GM19467 (cell line): ENCODE results near the gene FN1.
"Not testable (repeated sequence)": the region's sequence is repeated elsewhere in the genome, so short reads cannot be mapped to it uniquely, and the experiment has no call there.

Experiments used
- ATAC-seq: cut with Tn5 transposase; IDR thresholded peaks from one replicate; pipeline ENCODE4 v1.9.1; 2021; ENCODE audit warnings: mild to moderate bottlenecking, moderate library complexity; ENCODE audit not compliant: unreplicated experiment

FN1 gene

GRCh38 chr2:215423928-215424540 lies 11.8 kb downstream of the FN1 start:
- no peak for ATAC-seq

GRCh38 chr2:215423234-215423633 lies 12.6 kb downstream of the FN1 start:
- ATAC-seq = no peak

GRCh38 chr2:215422676-215423075 lies 13.2 kb downstream of the FN1 start:
- no peak for ATAC-seq

- ATAC-seq = no peak
Observed at GRCh38 chr2:215421859-215422461, 13.9 kb downstream of the FN1 start.

- no peak for ATAC-seq
Observed at GRCh38 chr2:215420471-215420935, 15.4 kb downstream of the FN1 start.

GRCh38 chr2:215419769-215420470 lies 15.9 kb downstream of the FN1 start:
- ATAC-seq = no peak

- no peak for ATAC-seq
Observed at GRCh38 chr2:215419113-215419512, 16.8 kb downstream of the FN1 start.

GRCh38 chr2:215418064-215418963 lies 17.6 kb downstream of the FN1 start:
- no peak for ATAC-seq

GRCh38 chr2:215417400-215417951 lies 18.4 kb downstream of the FN1 start:
- no peak for ATAC-seq

- ATAC-seq = no peak
Observed at GRCh38 chr2:215416656-215417055, 19.2 kb downstream of the FN1 start.

GRCh38 chr2:215415820-215416577 lies 19.9 kb downstream of the FN1 start:
- no peak for ATAC-seq

GRCh38 chr2:215415218-215415617 lies 20.6 kb downstream of the FN1 start:
- no peak for ATAC-seq

GRCh38 chr2:215414674-215415073 lies 21.2 kb downstream of the FN1 start:
- ATAC-seq = no peak

- ATAC-seq = no peak
Observed at GRCh38 chr2:215413974-215414373, 21.9 kb downstream of the FN1 start.

- ATAC-seq = no peak
Observed at GRCh38 chr2:215413484-215413777, 22.4 kb downstream of the FN1 start.

GRCh38 chr2:215411941-215412743 lies 23.7 kb downstream of the FN1 start:
- no peak for ATAC-seq

- ATAC-seq = no peak
Observed at GRCh38 chr2:215410932-215411285, 25.0 kb downstream of the FN1 start.

- ATAC-seq = not testable (repeated sequence)
Observed at GRCh38 chr2:215410181-215410931, 25.5 kb downstream of the FN1 start.
